Muscle of arm (tissue), 12 donors: ENCODE measurements around the gene PVRIG. TPM values are rescaled to one million over a fixed set of nuclear protein-coding genes. Genes with fewer than 3 reads are reported as not detected.

ENCODE experiments used
- polyA plus RNA-seq, 12 donors: library from polyadenylated mRNA; unstranded; fragments of 120-200 nt; gene quantifications; one replicate each; pipeline ENCODE4 v1.2.1, GENCODE V29; 2013; ENCODE audit not compliant: insufficient read length in 12 of 12

The PVRIG gene
- polyA plus RNA-seq, 12 donors, result 1.3 to 12.0 (median 6.4) TPM; not detected in 2

Other genes starting within 250 kb of the PVRIG start
- gene AZGP1, start 243.9 kb upstream of the PVRIG start, polyA plus RNA-seq, result 1 to 10 TPM in 2 of 12 donors, under 1 TPM in 7, not detected in 3; 0.57 to 1.6 (median 0.69) TPM
- gene ZKSCAN1, start 204.4 kb upstream of the PVRIG start, polyA plus RNA-seq, result 10 to 100 TPM; 24.6 to 64.8 (median 33.1) TPM
- gene ZSCAN21, start 170.2 kb upstream of the PVRIG start, polyA plus RNA-seq, result 10 to 100 TPM in 11 of 12 donors, not detected in 1; 13.2 to 17.9 (median 15.2) TPM
- 10 to 100 TPM in 11 of 12 donors, not detected in 1; 19.9 to 34.7 (median 27.9) TPM for gene ZNF3, start 138.2 kb upstream of the PVRIG start, polyA plus RNA-seq
- 100 to 1,000 TPM in 2 of 12 donors, 10 to 100 TPM in 9, not detected in 1; 81.5 to 222 (median 91.3) TPM for gene COPS6, start 131.0 kb upstream of the PVRIG start, polyA plus RNA-seq
- gene MCM7, start 118.6 kb upstream of the PVRIG start, polyA plus RNA-seq, result 10 to 100 TPM in 11 of 12 donors, not detected in 1; 55.3 to 95.5 (median 71.4) TPM
- gene AP4M1, start 118.3 kb upstream of the PVRIG start, polyA plus RNA-seq, result 10 to 100 TPM in 11 of 12 donors, not detected in 1; 13.9 to 25.7 (median 22.2) TPM
- gene TAF6, start 100.6 kb upstream of the PVRIG start, polyA plus RNA-seq, result 10 to 100 TPM in 11 of 12 donors, not detected in 1; 30.6 to 46.7 (median 35.1) TPM
- gene CNPY4, start 100.3 kb upstream of the PVRIG start, polyA plus RNA-seq, result 10 to 100 TPM in 11 of 12 donors, not detected in 1; 28.6 to 50.9 (median 38.8) TPM
- gene MBLAC1, start 93.0 kb upstream of the PVRIG start, polyA plus RNA-seq, result 1 to 10 TPM in 3 of 12 donors, under 1 TPM in 7, not detected in 2; 0.37 to 1.8 (median 0.76) TPM
- 100 to 1,000 TPM in 1 of 12 donors, 10 to 100 TPM in 10, not detected in 1; 51.2 to 100 (median 59.3) TPM for gene LAMTOR4, start 71.0 kb upstream of the PVRIG start, polyA plus RNA-seq
- gene TRAPPC14, start 61.2 kb upstream of the PVRIG start, polyA plus RNA-seq, result 10 to 100 TPM in 5 of 12 donors, 1 to 10 TPM in 6, not detected in 1; 7.1 to 20.3 (median 9.6) TPM
- gene GAL3ST4, start 51.3 kb upstream of the PVRIG start, polyA plus RNA-seq, result 10 to 100 TPM in 7 of 12 donors, 1 to 10 TPM in 4, not detected in 1; 8.0 to 23.3 (median 10.7) TPM
- gene GPC2, start 42.6 kb upstream of the PVRIG start, polyA plus RNA-seq, result 10 to 100 TPM in 1 of 12 donors, 1 to 10 TPM in 10, not detected in 1; 4.0 to 13.7 (median 6.0) TPM
- gene STAG3, start 42.0 kb upstream of the PVRIG start, polyA plus RNA-seq, result 10 to 100 TPM in 9 of 12 donors, 1 to 10 TPM in 2, not detected in 1; 7.3 to 36.0 (median 18.6) TPM
- gene SPDYE3, start 87.8 kb downstream of the PVRIG start, polyA plus RNA-seq, result 1 to 10 TPM in 10 of 12 donors, not detected in 2; 5.4 to 8.7 (median 6.4) TPM
- gene PILRB, start 138.2 kb downstream of the PVRIG start, polyA plus RNA-seq, result 10 to 100 TPM in 10 of 12 donors, 1 to 10 TPM in 1, not detected in 1; 9.9 to 55.1 (median 19.1) TPM
- 1 to 10 TPM in 10 of 12 donors, not detected in 2; 1.6 to 9.3 (median 2.5) TPM for gene PILRA, start 153.5 kb downstream of the PVRIG start, polyA plus RNA-seq
- gene ZCWPW1, start 208.8 kb downstream of the PVRIG start, polyA plus RNA-seq, result 10 to 100 TPM in 2 of 12 donors, 1 to 10 TPM in 9, not detected in 1; 4.5 to 17.3 (median 6.5) TPM
- gene MEPCE, start 209.9 kb downstream of the PVRIG start, polyA plus RNA-seq, result 10 to 100 TPM in 11 of 12 donors, not detected in 1; 27.0 to 42.9 (median 32.2) TPM
- 10 to 100 TPM in 9 of 12 donors, 1 to 10 TPM in 2, not detected in 1; 9.4 to 27.5 (median 11.9) TPM for gene PPP1R35, start 216.5 kb downstream of the PVRIG start, polyA plus RNA-seq
- gene SPACDR, start 244.3 kb downstream of the PVRIG start, polyA plus RNA-seq, result 1 to 10 TPM in 9 of 12 donors, under 1 TPM in 1, not detected in 2; 0.98 to 2.4 (median 1.4) TPM